Keratinocyte (primary cell): Measurements from ENCODE around the gene IRF1.

Experiments
- EZH2 ChIP-seq: IDR thresholded peaks from one replicate; pipeline ENCODE4 v1.6.1; 2012; ENCODE audit warnings: inconsistent platforms, mild to moderate bottlenecking, low read length, moderate library complexity
- TF ChIP-seq, protein P1 (sequence below), 3 experiments: IDR thresholded peaks in 1 of 3; conservative IDR thresholded peaks in 1 of 3; optimal IDR thresholded peaks in 1 of 3; 2 replicates in 2 of 3; 3 replicates in 1 of 3; pipeline versions ENCODE3 to v1.5.1; 2011; ENCODE audit warnings: low read length in 3 of 3, mild to moderate bottlenecking in 3 of 3, moderate library complexity in 2 of 3, control low read depth in 1 of 3, inconsistent platforms in 1 of 3; ENCODE audit not compliant: insufficient read depth in 2 of 3; ENCODE audit errors: extremely low read depth in 1 of 3

DNA sequence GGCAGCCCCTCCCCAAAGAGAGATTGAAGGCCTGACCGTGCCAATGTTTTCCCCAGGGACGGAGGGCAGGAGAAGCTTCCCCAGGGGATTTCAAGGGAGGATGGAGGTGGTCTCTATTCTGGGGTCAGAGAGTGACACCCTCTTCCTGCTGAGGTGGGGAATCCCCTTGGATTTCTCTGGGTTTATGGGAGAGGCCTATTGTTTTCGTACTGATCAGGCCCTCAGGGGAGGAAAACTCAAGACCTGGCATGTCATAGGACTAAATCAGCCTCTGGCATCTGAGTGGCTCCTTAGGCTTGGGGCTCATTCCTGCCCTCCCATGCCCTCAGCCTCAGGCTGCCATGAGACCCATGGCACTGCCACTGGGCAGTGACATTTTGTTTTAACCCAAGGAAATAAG, 44.6 kb downstream of the IRF1 start:
- TF ChIP-seq, protein P1, sequence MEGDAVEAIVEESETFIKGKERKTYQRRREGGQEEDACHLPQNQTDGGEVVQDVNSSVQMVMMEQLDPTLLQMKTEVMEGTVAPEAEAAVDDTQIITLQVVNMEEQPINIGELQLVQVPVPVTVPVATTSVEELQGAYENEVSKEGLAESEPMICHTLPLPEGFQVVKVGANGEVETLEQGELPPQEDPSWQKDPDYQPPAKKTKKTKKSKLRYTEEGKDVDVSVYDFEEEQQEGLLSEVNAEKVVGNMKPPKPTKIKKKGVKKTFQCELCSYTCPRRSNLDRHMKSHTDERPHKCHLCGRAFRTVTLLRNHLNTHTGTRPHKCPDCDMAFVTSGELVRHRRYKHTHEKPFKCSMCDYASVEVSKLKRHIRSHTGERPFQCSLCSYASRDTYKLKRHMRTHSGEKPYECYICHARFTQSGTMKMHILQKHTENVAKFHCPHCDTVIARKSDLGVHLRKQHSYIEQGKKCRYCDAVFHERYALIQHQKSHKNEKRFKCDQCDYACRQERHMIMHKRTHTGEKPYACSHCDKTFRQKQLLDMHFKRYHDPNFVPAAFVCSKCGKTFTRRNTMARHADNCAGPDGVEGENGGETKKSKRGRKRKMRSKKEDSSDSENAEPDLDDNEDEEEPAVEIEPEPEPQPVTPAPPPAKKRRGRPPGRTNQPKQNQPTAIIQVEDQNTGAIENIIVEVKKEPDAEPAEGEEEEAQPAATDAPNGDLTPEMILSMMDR (optimal IDR thresholded peaks at IDR 0.05 in 1 of 3, IDR thresholded peaks at IDR 0.05 in 1 of 3, conservative IDR thresholded peaks at IDR 0.05 in 1 of 3; ENCODE audit: extremely low read depth in 1 of 3, insufficient read depth in 2 of 3, low read length in 3 of 3), result no peak
- TF ChIP-seq EZH2, result no peak
